Endodermal cell (in vitro differentiated cells): ENCODE results near the gene ARMC8. TPM values are rescaled to one million over a fixed set of nuclear protein-coding genes. Genes with fewer than 3 reads are reported as not detected.

ENCODE experiments used
- DNase-seq: peaks from one replicate; pipeline ENCODE4 v3.0.0-alpha.2; 2017
- H3K27ac ChIP-seq: 2 replicates; pipeline ENCODE4 v1.5.1; 2013; ENCODE audit warnings: mild to moderate bottlenecking, low read depth, low read length, moderate library complexity
- H3K27me3 ChIP-seq: 2 replicates; pipeline ENCODE4 v1.6.1; 2013; ENCODE audit warnings: mild to moderate bottlenecking, low read length, moderate library complexity; ENCODE audit not compliant: insufficient read depth, control insufficient read depth, poor library complexity, severe bottlenecking
- H3K36me3 ChIP-seq: 2 replicates; pipeline ENCODE4 v1.7.0; 2013; ENCODE audit warnings: mild to moderate bottlenecking, low read length, moderate library complexity; ENCODE audit not compliant: control insufficient read depth, insufficient read depth
- H3K4me1 ChIP-seq: one replicate; pipeline ENCODE4 v1.7.0; 2013; ENCODE audit warnings: low read length; ENCODE audit not compliant: control insufficient read depth, insufficient read depth
- H3K4me3 ChIP-seq: 2 replicates; pipeline ENCODE4 v1.5.1; 2013; ENCODE audit warnings: mild to moderate bottlenecking, low read length, moderate library complexity
- H3K9ac ChIP-seq: 2 replicates; pipeline ENCODE4 v1.6.1; 2013; ENCODE audit warnings: mild to moderate bottlenecking, low read length, moderate library complexity; ENCODE audit not compliant: poor library complexity, severe bottlenecking; ENCODE audit errors: extremely low read depth
- H3K9me3 ChIP-seq: 2 replicates; pipeline ENCODE4 v1.6.1; 2013; ENCODE audit warnings: mild to moderate bottlenecking, low read length, moderate library complexity; ENCODE audit not compliant: control insufficient read depth
- H3K27ac Mint-ChIP-seq: 2 replicates; pipeline ENCODE4 v1.8.0; 2020; ENCODE audit warnings: mixed read lengths
- H3K27me3 Mint-ChIP-seq: 2 replicates; pipeline ENCODE4 v1.8.0; 2021; ENCODE audit warnings: mild to moderate bottlenecking, mixed read lengths; ENCODE audit not compliant: insufficient read depth
- H3K36me3 Mint-ChIP-seq: 2 replicates; pipeline ENCODE4 v1.8.0; 2020; ENCODE audit warnings: low read depth, mixed read lengths
- H3K4me1 Mint-ChIP-seq: 2 replicates; pipeline ENCODE4 v1.8.0; 2020; ENCODE audit warnings: mixed read lengths
- H3K4me3 Mint-ChIP-seq: 2 replicates; pipeline ENCODE4 v1.8.0; 2020; ENCODE audit warnings: mild to moderate bottlenecking, moderate library complexity, mixed read lengths
- H3K9me3 Mint-ChIP-seq: 2 replicates; pipeline ENCODE4 v1.8.0; 2020; ENCODE audit warnings: mild to moderate bottlenecking, mixed read lengths
- CTCF ChIP-seq: fragments of 200-600 bp; sonication (generic); conservative IDR thresholded peaks from 2 replicates; pipeline ENCODE4 v1.5.0; 2021; ENCODE audit warnings: antibody characterized with exemption, mild to moderate bottlenecking
- WGBS, 2 experiments: methylation state at CpG; one replicate each; pipeline versions ENCODE4 v1.1.5 to v1.1.7; 2013; ENCODE audit warnings: missing lambda C conversion rate in 2 of 2, mixed read lengths in 1 of 2; ENCODE audit not compliant: insufficient coverage in 1 of 2, insufficient read length in 1 of 2; 5-methylcytosine and 5-hydroxymethylcytosine counted together
- total RNA-seq, 2 donors: library from RNA; stranded (reverse); fragmentation: NEBNext Ultra II Directional in 1 of 2; extraction: Animal tissue kit (Norgen Biotek cat#: 25700) in 1 of 2; gene quantifications; 2 replicates in 1 of 2; 3 replicates in 1 of 2; pipeline ENCODE4 v1.2.1, GENCODE V29; 2021

The ARMC8 gene
- total RNA-seq, 2 donors from 2014 or later: 58.6 to 60.4 TPM

- peaks cover 11% of the 10 kb centered on the region for H3K4me1 Mint-ChIP-seq
- peaks cover 1% of the 10 kb centered on the region for H3K9me3 Mint-ChIP-seq
- Histone ChIP-seq H3K27ac (no peak overlapping the region), H3K36me3 (peaks cover 7% of the 10 kb centered on the region), H3K9me3 (peaks cover 8% of the 10 kb centered on the region), H3K4me3 (no peak overlapping the region), H3K4me1 (peaks cover 4% of the 10 kb centered on the region), H3K9ac (no peak overlapping the region), H3K27me3 (no peaks in the 10 kb centered on the region)
- no peak overlapping the region for H3K27ac Mint-ChIP-seq
- peaks cover 21% of the 10 kb centered on the region for H3K36me3 Mint-ChIP-seq
- DNase-seq: no peak
- no peak overlapping the region for H3K4me3 Mint-ChIP-seq
- H3K27me3 Mint-ChIP-seq: no peaks in the 10 kb centered on the region
- no peak for TF ChIP-seq CTCF
- WGBS, 2 experiments: 95 to 96% methylated on average over 4 to 5 of the region's 5 CpGs
Measured at GRCh38 chr3:138205527-138205926, 18.4 kb downstream of the ARMC8 start.

- no peak overlapping the region for H3K27ac Mint-ChIP-seq
- WGBS, 2 experiments: 95 to 100% methylated on average over 2 of the region's 2 CpGs
- H3K4me3 Mint-ChIP-seq: no peak overlapping the region
- Histone ChIP-seq H3K9ac (no peak overlapping the region), H3K4me1 (peaks cover 10% of the 10 kb centered on the region), H3K27me3 (no peaks in the 10 kb centered on the region), H3K36me3 (peaks cover 7% of the 10 kb centered on the region), H3K9me3 (peaks cover 8% of the 10 kb centered on the region), H3K4me3 (no peak overlapping the region), H3K27ac (peak overlapping the region; percentile 2)
- no peak for TF ChIP-seq CTCF
- peaks cover 15% of the 10 kb centered on the region for H3K4me1 Mint-ChIP-seq
- H3K9me3 Mint-ChIP-seq: peaks cover 1% of the 10 kb centered on the region
- no peak for DNase-seq
- H3K36me3 Mint-ChIP-seq: peaks cover 21% of the 10 kb centered on the region
- no peaks in the 10 kb centered on the region for H3K27me3 Mint-ChIP-seq
Measured at GRCh38 chr3:138206196-138206595, 19.1 kb downstream of the ARMC8 start.

- H3K4me1 Mint-ChIP-seq: peaks cover 15% of the 10 kb centered on the region
- DNase-seq: no peak
- no peak for TF ChIP-seq CTCF
- H3K27ac ChIP-seq: peak overlapping the region; percentile 18
- WGBS, 2 experiments: 29 to 56% methylated on average over 1 to 3 of the region's 3 CpGs
- H3K27me3 ChIP-seq: no peaks in the 10 kb centered on the region
- peaks cover 19% of the 10 kb centered on the region for H3K36me3 ChIP-seq
- peaks cover 39% of the 10 kb centered on the region for H3K36me3 Mint-ChIP-seq
- peaks cover 15% of the 10 kb centered on the region for H3K4me1 ChIP-seq
- H3K27me3 Mint-ChIP-seq: no peaks in the 10 kb centered on the region
- no peak overlapping the region for H3K27ac Mint-ChIP-seq
- peaks cover 1% of the 10 kb centered on the region for H3K9me3 Mint-ChIP-seq
- H3K9ac ChIP-seq: no peak overlapping the region
- no peak overlapping the region for H3K4me3 ChIP-seq
- no peak overlapping the region for H3K4me3 Mint-ChIP-seq
- H3K9me3 ChIP-seq: peaks cover 8% of the 10 kb centered on the region
Measured at GRCh38 chr3:138210528-138210927, 23.4 kb downstream of the ARMC8 start.
